ENCODE measurements around the gene CDCA5.
"Not testable (repeated sequence)": the region's sequence is repeated elsewhere in the genome, so short reads cannot be mapped to it uniquely, and the experiment has no call there.

Gene CDCA5

GRCh38 chr11:65118891-65119669 lies 35.2 kb upstream of the CDCA5 start:
- not testable (repeated sequence) for DNase-seq (ENCODE audit: low read depth)

DNA sequence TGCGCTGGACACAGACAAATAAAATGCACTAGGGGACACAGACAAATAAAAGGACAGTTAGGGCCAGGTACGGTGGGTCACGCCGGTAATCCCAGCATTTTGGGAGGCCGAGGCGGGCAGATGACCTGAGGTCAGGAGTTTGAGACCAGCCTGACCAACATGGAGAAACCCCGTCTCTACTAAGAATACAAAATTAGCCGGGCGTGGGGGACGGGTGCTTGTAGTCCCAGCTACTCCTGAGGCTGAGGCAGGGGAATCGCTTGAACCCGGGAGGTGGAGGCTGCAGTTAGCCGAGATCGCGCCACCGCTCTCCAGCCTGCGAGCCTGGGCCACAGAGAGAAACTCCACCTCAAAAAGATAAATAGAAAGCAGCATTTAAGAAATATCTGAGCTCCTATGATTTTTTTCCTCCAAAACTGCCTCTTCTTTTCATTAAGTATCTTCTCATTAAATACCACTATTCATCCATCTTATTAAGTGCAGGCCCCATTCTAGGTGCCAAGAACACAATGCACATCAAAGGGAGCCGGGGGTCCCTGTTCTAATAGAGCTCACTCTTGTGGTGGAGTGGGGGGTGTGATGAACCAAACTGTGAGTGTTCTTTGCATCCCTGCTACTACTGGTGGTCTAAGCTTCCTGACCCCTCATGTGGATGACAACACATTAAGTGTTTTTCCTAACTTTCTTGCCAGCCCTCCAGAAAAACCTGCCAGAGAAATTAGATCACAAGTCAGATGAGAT lies 34.4 kb upstream of the CDCA5 start:
- DNase-seq (ENCODE audit: low read depth), result no peak

DNA sequence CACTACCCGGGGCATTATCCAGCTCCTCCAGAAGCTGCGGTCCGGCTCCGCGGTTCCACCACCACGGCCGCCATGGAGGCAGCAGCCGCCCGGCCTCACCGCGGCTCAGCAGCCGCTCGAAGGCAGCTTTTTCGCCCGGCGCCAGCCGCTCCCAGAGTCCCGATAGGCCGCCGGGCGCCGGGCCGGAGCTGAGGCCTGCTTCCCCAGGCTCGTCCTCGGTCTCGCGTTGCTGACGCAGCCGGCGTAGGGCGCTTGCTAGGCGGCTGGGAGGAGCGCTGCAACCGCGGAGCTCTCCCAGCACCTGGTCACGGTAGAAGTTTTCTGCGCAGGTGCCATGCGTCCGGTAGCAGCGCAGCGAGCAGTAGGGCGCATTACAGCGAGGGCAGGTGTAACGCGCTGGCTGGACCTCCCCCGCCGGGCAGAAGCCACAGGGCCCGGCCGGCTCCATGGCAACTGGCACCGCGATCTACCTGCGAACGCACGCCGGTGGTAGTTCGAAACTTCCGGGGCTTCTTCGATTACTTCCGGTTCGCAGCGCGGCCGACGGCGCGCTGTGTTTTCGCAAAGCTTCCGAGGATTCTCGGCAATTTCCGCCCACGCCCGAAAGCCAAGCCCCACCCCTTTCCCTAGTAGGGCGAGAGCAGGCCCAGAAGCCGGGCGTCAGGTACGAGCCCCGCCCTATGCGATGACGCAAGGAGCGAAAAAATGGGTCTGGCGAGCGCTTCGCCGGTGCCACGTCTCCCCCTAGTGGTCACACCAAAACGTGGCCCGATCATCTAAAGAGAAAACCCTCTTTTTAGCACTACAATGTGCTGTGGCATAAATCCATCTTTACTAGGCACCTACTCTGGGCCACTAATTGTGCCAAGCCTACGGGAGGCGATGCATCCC lies 33.6 kb upstream of the CDCA5 start, which contains the start of gene ZNHIT2:
Gene ZNHIT2, minus strand, starts transcription at position 496 of the 891 bp plus-strand sequence. Its CDS starts 48 bp downstream, at position 448.
- peak; percentile 96 for DNase-seq (ENCODE audit: low read depth)

GRCh38 chr11:65116370-65117205 lies 32.7 kb upstream of the CDCA5 start:
- no peak for DNase-seq (ENCODE audit: low read depth)

- DNase-seq (ENCODE audit: low read depth), result no peak
Observed at GRCh38 chr11:65115361-65116082, 31.7 kb upstream of the CDCA5 start.

- DNase-seq (ENCODE audit: low read depth), result no peak
Observed at GRCh38 chr11:65114538-65115171, 30.8 kb upstream of the CDCA5 start.

DNA sequence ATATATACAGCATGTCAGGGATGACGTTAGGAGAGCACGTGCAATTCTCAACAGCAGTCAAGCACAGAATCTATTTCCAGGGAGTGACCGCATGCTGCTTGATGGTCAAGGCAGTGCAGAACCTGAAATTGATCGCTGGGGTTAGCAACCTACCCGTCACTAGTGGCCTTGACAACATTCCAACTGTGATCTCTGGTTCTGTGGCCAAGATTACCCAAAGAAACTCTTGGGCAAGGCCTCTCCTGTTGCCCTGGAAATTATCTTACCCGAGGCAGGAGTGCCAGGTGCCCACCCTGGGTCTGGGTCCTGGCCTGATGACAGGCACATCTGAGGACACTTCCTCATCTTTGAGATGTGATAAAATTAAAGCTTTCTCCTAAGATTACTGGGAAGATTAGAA lies 30.0 kb upstream of the CDCA5 start:
- DNase-seq (ENCODE audit: low read depth), result no peak

DNA sequence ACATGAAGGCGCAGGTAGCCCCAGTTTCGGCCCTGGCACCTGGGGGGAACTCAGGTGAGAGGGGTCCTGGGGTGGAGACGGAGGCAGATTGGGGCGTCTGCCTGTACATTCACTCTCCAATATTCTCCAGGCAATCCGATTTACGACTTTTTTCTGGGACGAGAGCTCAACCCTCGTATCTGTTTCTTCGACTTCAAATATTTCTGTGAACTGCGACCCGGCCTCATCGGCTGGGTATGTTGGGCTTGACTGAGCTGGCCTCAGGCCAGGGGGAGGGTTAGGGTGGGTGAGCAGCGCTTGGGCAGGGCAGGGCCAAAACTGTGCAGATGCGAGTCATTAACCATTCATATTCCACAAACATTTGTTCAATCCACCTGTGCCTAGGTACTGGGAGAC lies 29.5 kb upstream of the CDCA5 start:
- no peak for DNase-seq (ENCODE audit: low read depth)

DNA sequence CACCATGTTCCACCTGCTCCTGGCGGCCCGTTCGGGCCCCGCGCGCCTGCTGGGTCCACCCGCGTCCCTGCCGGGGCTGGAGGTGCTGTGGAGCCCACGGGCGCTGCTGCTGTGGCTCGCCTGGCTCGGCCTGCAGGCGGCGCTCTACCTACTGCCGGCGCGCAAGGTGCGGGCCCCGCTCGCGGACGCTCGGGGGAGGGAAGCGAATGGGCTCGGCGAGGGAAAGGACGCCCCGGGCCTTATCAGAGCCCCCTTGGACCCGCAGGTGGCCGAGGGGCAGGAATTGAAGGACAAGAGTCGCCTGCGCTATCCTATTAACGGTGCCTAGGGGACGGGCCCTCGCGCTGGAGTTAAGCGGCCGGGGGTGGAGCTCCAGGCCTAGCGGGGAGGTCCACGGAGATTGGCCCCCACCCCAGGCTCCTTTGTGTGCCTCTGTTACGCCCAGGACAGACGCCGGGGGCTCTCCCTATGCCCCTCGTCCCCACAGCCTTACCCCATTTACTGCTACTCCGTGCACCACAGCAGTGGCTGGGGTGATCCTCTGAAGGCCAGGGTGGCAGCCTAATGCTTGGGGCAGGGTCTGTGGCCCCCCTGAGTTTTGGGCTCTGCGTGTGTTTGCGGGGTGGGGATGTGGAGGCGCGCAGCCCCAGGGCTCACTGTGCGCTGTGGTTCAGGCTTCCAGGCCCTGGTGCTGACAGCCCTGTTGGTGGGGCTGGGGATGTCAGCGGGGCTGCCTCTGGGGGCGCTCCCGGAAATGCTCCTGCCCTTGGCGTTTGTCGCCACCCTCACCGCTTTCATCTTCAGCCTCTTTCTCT lies 28.9 kb upstream of the CDCA5 start:
- DNase-seq (ENCODE audit: low read depth), result no peak

DNA sequence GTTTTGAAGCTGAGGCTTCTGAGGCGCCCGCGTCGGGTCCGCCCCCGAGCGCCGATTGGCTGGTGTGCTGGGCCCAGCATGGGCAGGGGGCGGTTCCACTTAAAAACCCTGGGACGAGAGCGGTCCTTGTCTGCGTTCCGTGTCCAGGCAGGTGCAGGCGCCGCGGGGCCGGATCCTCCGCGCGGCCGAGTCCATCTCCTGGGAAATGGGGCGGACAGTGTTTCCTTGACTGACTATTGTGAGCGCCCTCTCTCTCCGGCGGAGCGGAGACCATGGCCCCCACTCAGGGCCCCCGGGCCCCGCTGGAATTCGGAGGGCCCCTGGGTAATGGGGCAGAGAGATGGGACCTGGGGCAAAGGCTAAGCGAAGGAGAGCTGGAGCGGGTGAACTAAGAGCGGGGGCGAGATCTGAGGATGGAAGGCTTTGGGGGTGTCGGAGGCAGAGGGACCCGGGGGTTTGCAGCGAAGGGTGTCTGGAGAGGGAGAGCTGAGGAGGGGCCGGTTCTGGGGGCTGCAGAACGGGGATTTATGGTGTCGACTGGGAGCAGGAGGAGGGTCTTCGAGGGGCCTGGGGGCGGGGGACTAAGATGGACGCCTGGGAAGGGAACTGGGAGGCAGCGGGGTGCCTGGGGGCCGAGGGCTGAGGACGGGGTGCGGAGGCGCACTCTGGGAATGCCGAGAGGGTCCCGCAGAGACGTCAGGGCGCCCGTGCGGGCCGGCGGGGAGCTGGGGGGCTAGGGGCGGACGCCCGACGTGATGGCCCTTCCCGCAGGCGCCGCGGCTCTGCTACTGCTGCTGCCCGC lies 28.1 kb upstream of the CDCA5 start, which contains the start of gene TM7SF2:
Gene TM7SF2, plus strand, starts transcription at position 129 of the 802 bp plus-strand sequence. Its CDS starts 144 bp downstream, at position 273.
- peak; percentile 84 for DNase-seq (ENCODE audit: low read depth)

DNA sequence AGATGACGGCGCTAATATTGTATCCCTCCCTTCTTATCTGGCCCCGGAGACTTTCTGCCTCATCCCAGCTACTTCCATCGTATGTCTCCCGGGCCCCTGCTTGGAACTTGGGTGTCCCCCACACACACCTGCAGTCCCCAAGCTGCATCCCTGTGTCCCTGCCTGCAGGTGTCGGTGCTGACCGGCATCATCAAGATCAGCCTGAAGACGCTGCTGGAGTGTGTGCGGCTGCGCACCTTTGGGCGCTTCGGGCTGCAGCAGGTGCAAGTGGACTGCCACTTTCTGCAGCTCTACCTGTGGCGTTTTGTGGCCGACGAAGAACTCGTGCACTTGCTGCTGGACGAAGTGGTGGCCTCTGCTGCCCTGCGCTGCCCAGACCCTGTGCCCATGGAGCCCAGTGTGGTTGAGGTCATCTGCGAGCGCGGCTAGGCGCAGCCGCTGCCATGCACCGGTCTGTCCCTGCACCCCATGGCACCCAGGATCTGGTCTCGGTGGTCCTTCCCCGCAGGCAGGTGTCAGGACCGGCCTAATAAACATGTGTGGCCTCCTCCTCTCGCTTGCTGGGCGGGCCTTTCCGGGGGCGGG lies 27.4 kb upstream of the CDCA5 start:
- no peak for DNase-seq (ENCODE audit: low read depth)

GRCh38 chr11:65110354-65110861 lies 26.6 kb upstream of the CDCA5 start:
- DNase-seq (ENCODE audit: low read depth), result peak; percentile 54

GRCh38 chr11:65109231-65110198 lies 25.7 kb upstream of the CDCA5 start:
- DNase-seq (ENCODE audit: low read depth), result no peak

GRCh38 chr11:65108469-65109123 lies 24.8 kb upstream of the CDCA5 start:
- DNase-seq (ENCODE audit: low read depth), result no peak

GRCh38 chr11:65107751-65108468 lies 24.1 kb upstream of the CDCA5 start:
- DNase-seq (ENCODE audit: low read depth), result no peak
